Daoy (cell line): ENCODE results near the gene CDH26. TPM values are rescaled to one million over a fixed set of nuclear protein-coding genes. Genes with fewer than 3 reads are reported as not detected.
A peak's percentile ranks its signal among the peaks of the same experiment; 100 is the strongest.

ENCODE experiments used
- DNase-seq: peaks from one replicate; pipeline ENCODE4 v3.0.0-alpha.2; 2015; ENCODE audit warnings: low read depth
- total RNA-seq: library from RNA; depleted of rRNA; stranded (reverse); fragments of >200 nt; shearing (Covaris generic); gene quantifications from 2 replicates; pipeline ENCODE4 v1.2.3, GENCODE V29; 2014

The CDH26 gene
- total RNA-seq, 1 experiment from 2014 or later, result 0.29 TPM

GRCh38 chr20:60043435-60043834 lies 85.2 kb downstream of the CDH26 start:
- no peak for DNase-seq

DNA sequence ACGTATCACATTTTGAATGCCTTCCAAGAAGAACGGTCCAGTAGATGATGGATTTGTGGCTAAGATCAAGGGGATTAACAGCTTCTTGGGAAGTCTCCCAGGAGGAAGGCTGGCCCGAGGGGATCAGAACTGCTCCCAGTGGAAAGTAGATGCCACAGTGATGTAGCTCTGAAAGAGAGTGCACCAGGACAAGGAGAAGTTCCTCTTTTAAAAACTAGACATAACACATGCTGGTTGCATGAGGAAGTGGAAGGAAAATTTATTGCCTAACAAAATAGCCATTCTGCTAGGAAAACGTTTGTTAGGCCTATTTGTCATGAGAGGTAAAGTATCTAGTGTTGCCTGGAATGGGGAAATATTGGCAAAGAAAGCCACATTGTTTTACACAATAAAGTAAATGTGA lies 87.8 kb downstream of the CDH26 start:
- DNase-seq, result no peak

DNA sequence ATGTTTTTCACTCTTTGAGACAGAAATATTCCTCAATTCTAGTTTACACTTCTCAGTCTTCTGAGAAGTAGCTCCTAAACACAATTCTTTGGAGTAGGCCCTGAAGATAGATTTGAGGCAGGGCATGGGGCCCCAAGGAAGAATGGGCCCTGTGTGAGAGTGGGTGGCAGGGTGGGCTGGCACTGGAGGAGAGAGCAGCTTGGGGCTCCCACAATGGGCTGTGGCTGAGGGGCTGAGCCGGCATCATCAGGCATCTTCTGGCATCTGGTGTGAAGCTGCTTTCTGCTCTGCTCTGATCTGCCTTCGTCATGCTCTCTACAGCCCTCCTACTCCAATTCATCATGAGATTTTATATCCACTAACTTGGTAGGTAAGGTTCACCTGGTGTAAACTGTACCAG lies 88.2 kb downstream of the CDH26 start:
- DNase-seq, result no peak

DNA sequence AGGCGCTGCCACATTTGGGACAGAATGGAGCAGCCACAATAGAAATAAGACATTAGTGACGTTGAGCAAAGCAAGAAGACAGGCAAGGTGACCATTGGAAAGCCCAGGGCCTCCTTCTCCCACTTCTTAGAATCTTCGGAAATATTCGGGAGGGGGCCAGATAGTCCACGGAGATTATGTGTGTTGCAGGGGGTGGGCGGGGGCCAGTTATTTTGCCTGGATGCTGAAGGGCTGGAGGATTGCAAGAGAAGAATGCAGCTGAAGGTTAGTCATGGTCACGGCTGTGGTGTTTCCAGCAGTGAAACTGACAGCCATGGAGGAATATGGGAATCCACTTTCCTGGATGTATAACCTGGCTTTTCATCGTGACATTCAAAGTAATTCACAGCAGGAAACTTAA lies 88.6 kb downstream of the CDH26 start:
- no peak for DNase-seq

GRCh38 chr20:60048634-60049521 lies 90.7 kb downstream of the CDH26 start:
- DNase-seq, result no peak

DNA sequence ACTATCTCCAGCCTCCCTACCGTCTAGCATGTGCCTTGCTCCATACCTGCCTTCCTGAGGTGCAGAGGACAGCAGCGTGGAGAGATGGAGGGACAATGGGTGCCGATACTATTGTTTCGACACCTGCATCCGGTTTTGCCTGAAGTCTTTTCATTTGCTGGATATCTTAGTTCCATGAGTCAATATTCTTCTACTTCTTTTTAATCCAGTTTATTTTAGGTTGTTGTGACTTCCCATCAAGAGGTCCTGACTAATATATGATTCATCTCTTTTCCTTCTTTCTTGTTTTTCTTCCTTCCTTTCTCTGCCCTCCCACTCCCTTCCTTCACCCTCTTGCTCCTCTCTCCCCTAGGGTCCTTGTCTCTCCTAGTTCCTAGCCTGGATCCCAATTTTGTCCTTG lies 91.4 kb downstream of the CDH26 start:
- DNase-seq, result no peak

GRCh38 chr20:60050193-60050947 lies 92.1 kb downstream of the CDH26 start:
- no peak for DNase-seq

DNA sequence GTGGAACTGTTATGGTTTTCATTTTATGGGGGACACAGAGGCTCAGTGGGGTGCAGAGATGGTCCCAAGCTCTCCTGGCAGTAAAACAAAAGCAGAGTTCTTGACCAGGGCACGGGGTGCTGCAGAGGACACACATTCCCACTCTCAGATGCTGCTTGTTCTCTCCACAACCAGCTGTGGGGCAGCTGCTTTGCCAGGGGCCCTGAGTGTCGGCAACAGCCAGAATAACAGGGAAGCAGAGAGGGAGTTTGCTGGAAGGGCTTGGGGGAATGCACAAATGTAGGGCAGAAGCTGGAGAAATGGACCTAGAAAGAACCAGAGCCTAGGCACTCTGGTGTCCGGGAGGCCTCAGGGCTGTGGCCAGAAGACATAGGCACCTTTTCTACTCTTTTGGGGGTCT lies 93.7 kb downstream of the CDH26 start:
- no peak for DNase-seq

GRCh38 chr20:60052322-60052721 lies 94.1 kb downstream of the CDH26 start:
- DNase-seq, result no peak

- no peak for DNase-seq
Observed at GRCh38 chr20:60053125-60053817, 95.0 kb downstream of the CDH26 start.

- DNase-seq, result no peak
Observed at GRCh38 chr20:60053818-60054190, 95.6 kb downstream of the CDH26 start.

- no peak for DNase-seq
Observed at GRCh38 chr20:60054716-60055634, 96.8 kb downstream of the CDH26 start.

DNA sequence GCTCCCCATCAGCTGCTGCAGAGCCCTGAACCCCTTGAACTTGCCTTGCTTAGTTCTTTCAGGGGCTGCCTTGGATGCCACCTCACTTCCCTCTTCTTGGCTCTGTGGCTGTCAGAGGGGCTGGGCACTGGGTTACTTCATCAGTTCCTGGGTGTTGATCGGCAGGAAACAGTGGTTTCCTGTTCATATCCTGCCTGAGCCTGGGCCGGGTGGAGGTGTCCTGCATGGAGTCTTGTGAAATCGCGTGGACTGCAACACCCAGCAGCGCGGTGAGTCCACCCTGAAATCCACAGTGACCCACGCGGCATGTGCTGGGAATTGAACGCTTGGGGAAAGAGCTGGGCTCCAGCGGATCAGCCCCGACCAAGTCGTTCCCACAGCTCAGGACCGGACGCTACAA lies 97.5 kb downstream of the CDH26 start:
- peak; percentile 52 for DNase-seq

DNA sequence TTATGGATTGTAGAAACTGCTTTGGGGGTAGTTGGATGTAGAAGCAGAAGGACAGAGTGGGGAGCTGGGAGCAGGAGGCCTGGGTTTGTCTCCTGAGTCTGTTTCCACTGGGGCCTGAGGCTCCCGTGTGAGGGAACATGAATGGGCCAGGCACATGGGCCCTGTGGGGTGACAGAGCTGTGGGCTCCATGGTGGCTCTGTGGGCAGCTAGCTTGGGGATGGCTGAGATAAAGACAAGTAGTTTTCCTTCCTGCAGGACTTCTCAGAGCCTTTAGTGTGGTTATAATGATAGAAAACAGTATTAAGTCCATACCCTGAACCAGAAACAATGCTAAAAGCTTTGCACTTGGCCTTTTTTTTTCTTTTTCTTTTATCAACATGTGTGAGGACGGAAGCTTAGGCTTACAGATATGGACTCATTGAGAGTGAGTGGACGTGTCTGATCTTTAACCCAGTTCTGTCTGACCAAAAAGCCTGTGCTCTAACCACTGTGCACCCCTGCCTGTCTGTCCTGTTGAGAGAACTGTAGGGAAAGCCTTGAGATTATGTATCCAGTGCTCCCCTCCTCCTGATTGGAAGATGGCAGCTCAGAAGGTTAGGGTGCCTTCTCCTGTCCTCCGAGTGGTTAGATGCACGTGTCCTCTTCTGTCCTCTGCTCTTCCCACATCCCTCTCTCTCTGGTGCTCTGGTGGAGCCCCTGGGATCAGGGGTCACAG lies 98.3 kb downstream of the CDH26 start:
- no peak for DNase-seq

GRCh38 chr20:60057123-60057865 lies 99.1 kb downstream of the CDH26 start:
- peak; percentile 74 for DNase-seq

DNA sequence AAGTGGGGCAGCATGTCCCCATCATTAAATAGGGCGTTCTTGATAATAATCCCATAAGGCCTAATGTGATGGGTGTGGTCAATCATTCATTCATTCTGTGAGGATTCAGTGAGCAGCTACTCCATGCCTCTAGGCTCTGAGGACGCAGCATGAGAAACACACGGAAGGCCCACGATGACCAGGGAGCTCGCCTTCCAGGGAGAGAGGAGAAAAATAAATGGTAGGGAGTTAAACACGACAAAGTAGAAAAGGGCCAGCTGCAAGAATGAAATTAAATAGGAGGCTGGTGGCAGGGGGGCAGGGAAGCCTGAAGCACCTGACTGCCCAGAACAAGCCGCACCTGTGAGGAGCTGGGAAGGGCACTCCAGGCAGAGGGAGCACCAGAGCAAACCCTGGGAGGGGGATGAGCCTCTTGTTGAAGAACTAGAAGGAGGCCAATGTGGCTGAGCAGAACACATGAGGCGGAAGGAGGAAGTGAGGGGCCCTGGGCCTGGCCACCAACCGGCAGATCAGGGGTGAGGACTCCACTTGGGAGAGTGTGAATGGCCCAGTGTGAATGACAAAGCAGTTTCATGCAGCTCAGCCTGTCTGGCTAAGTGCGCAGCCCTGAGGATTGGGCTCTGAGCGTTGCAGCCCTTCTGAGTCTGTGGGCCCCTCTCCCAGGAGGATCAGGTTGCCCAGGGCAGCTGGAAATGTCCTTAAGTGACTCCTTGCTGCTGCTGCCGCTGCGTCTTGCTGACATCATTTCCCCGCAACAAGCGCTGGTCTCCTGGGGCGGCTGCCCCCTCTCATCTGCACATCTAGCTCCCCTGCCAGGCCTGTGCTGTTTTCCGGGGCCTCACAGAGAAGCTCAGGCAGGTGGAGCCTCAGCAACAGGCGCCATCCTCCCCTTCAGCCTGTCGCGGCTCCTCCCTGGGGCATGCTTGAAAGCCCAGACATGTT lies 99.9 kb downstream of the CDH26 start:
- DNase-seq, result peak; percentile 49

- DNase-seq, result no peak
Observed at GRCh38 chr20:60058879-60059278, 100.7 kb downstream of the CDH26 start.

GRCh38 chr20:60060006-60060557 lies 101.9 kb downstream of the CDH26 start:
- DNase-seq, result no peak

GRCh38 chr20:60060593-60060992 lies 102.4 kb downstream of the CDH26 start:
- no peak for DNase-seq
